Epithelial cell of proximal tubule (primary cell): Measurements from ENCODE around the gene CTXN3. TPM values are rescaled to one million over a fixed set of nuclear protein-coding genes. Genes with fewer than 3 reads are reported as not detected.

Experiments
- DNase-seq: peaks from one replicate; pipeline ENCODE4 v3.0.0-alpha.2; 2011; ENCODE audit warnings: low read depth
- H3K4me3 ChIP-seq: 2 replicates; pipeline ENCODE4 v1.5.1; 2011; ENCODE audit warnings: low read depth, mild to moderate bottlenecking, low read length
- CTCF ChIP-seq: conservative IDR thresholded peaks from 2 replicates; pipeline ENCODE4 v1.5.1; 2012; ENCODE audit warnings: low read depth, mild to moderate bottlenecking, low read length
- total RNA-seq: library from RNA; depleted of rRNA; stranded (reverse); fragments of >200 nt; gene quantifications from 2 replicates; pipeline ENCODE4 v1.2.3, GENCODE V29; 2015

The CTXN3 gene
- not detected in 2 replicates for total RNA-seq

GRCh38 chr5:127649018-127649439 lies at the start of gene CTXN3:
Gene CTXN3, plus strand, starts transcription at chr5:127649082. Its CDS starts 8,440 bp downstream, at chr5:127657522.
- no peak within 1 kb of the TSS for H3K4me3 ChIP-seq
- DNase-seq: no peak
- TF ChIP-seq CTCF: no peak

- no peak for TF ChIP-seq CTCF
- DNase-seq: no peak
- H3K4me3 ChIP-seq: no peak overlapping the region
These were observed 49.6 kb upstream of the CTXN3 start for GRCh38 chr5:127599320-127599719.

- no peak for DNase-seq
- H3K4me3 ChIP-seq: no peak overlapping the region
- no peak for TF ChIP-seq CTCF
These were observed 49.0 kb upstream of the CTXN3 start for GRCh38 chr5:127599847-127600246.

- H3K4me3 ChIP-seq: no peak overlapping the region
- no peak for TF ChIP-seq CTCF
- DNase-seq: no peak
These were observed 47.8 kb upstream of the CTXN3 start for GRCh38 chr5:127601111-127601510.

GRCh38 chr5:127601601-127602000 lies 47.3 kb upstream of the CTXN3 start:
- no peak for TF ChIP-seq CTCF
- DNase-seq: no peak
- H3K4me3 ChIP-seq: no peak overlapping the region

GRCh38 chr5:127602481-127602880 lies 46.4 kb upstream of the CTXN3 start:
- H3K4me3 ChIP-seq: no peak overlapping the region
- DNase-seq: no peak
- no peak for TF ChIP-seq CTCF
